ENCODE results near the gene ABT1. TPM values are rescaled to one million over a fixed set of nuclear protein-coding genes. Genes with fewer than 3 reads are reported as not detected.

ABT1 gene
- polyA plus RNA-seq, 2 donors, result 7.9 to 17.8 TPM

DNA sequence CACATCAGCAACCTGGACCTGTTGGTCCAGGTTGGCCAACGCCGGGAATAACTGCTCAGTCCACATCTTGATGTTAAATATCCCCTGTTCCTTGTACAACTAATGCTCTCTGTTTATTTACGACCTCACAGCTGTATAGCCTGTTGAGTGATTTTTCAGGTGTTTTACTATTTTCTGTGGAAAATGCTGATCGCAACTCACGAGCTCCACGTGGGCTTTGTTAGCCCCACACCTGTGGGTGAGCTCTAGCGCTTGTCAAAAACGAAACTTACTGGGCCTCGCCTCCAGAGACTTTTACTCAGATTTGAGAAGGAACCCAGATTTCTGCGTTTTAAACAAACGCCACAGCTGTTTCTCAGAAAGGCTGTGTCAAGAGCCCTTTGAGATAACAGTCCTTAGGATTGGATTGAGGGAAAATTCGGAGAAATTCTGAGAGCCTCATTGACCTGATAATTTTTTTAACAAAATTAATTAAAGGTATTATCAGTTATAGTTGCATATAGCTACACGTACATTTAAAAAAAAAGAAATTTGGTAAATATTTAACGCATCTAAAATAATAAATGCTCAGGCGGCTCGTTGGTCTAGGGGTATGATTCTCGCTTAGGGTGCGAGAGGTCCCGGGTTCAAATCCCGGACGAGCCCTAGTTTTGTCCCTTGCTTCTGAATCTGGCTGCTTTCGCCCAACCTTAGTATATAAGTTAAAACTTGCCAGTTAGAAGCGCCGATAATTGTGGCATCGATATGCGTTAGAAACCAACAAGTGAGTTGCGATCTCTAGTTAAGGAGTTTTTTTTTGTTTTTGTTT is 41.9 kb upstream of the ABT1 start:
- H3K27ac ChIP-seq (ENCODE audit: low read depth in 2 of 2, low read length in 1 of 2), result peak overlapping the region in 1 of 2 donors; percentile 18

DNA sequence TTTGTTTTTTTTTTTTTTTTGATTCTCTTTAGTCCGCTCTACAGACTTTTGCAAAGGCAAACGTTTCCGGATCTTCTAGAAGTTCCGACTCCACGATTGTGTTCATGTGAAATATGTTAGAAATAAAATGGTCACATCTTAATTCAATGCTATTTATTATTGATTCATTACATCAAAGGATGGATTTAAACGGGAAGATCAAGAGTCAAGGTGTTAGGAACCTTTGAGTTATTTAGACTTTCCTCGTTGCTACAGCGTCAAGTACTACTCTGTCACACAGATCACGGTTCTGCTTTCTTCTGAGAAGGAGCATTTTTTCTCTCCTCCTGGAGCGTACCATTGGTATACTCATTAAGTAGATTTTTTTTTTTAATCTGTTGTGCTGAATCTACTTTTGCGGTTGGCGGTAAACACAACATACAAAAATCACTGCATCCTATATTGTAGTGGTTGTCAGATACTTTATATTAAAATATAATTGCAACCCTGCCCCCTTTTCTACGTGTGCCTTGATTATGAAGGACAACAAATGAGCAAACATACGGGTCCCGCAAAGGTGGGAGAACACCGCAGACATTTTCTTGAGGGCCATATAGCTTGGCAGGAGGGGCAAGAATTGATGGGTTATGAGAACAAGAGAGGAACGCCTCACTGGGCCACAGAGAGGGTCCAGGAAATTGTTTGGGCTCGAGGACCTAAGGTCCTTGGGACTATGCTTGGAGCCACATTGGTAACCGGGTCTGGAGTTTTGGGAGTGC is 41.1 kb upstream of the ABT1 start:
- Histone ChIP-seq H3K4me3 (ENCODE audit: low read depth in 1 of 2, low read length in 2 of 2) (no peak overlapping the region), H3K27ac (ENCODE audit: low read depth in 2 of 2, low read length in 1 of 2) (no peak overlapping the region)
- WGBS, 2 donors, result 62% methylated on average over 19 of the region's 19 CpGs

More for the DNA sequence above, 41.9 kb upstream of the ABT1 start:
- H3K27me3 ChIP-seq (ENCODE audit: control insufficient read depth in 1 of 2, insufficient read depth in 2 of 2, low read length in 2 of 2), result no peaks in the 10 kb centered on the region
- WGBS, 2 donors, result 12 to 17% methylated on average over 27 of the region's 27 CpGs
- H3K9me3 ChIP-seq (ENCODE audit: control insufficient read depth in 2 of 2, insufficient read depth in 1 of 2, low read depth in 1 of 2, low read length in 1 of 2), result no peaks in the 10 kb centered on the region
- H3K36me3 ChIP-seq (ENCODE audit: control insufficient read depth in 2 of 2, insufficient read depth in 2 of 2, low read length in 1 of 2), result no peaks in the 10 kb centered on the region
- peak overlapping the region in 1 of 2 donors; percentile 20 for H3K4me3 ChIP-seq (ENCODE audit: low read depth in 1 of 2, low read length in 2 of 2)
- H3K4me1 ChIP-seq (ENCODE audit: control insufficient read depth in 2 of 2, insufficient read depth in 2 of 2, low read length in 1 of 2), result peaks cover 0 to 2% of the 10 kb centered on the region in 2 donors

DNA sequence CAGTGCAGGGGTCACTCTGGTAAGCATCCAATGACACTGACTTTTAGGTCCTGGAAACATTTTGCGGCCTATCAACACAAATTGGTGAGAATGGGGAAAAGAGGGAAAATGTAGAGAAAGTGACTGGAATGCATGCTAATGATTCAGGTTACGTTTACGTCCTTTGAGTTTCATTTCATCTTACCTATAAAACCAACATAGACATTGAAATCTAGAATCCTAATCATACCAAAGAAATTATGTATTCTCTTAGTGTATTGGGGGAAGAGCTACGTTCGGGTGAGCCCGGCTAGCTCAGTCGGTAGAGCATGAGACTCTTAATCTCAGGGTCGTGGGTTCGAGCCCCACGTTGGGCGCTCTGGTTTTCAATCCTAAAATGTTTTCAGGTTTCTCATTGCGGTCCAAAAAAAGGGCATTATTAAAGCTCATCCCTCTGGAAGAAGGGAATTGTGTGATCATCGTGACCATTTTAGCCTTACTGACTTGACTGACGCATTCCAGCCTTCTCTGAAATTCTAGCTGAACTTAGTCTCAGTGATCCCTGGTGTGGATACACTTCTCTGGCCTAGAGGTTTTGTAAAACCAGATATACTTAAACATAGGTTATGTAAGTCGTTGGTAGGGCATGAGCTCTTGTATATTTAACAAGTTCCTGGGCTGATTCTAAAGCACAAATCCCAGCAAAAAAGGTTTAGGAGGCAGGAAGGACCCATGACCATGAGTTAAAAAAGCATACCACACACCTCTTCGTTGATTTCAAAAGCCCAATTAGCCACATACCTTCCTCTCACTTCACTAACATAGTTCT is 40.3 kb upstream of the ABT1 start:
- WGBS, 2 donors, result 39 to 48% methylated on average over 16 of the region's 16 CpGs
- H3K27me3 ChIP-seq (ENCODE audit: control insufficient read depth in 1 of 2, insufficient read depth in 2 of 2, low read length in 2 of 2), result no peaks in the 10 kb centered on the region
- H3K9me3 ChIP-seq (ENCODE audit: control insufficient read depth in 2 of 2, insufficient read depth in 1 of 2, low read depth in 1 of 2, low read length in 1 of 2), result no peaks in the 10 kb centered on the region
- no peaks in the 10 kb centered on the region for H3K4me1 ChIP-seq (ENCODE audit: control insufficient read depth in 2 of 2, insufficient read depth in 2 of 2, low read length in 1 of 2)
- no peak overlapping the region for H3K27ac ChIP-seq (ENCODE audit: low read depth in 2 of 2, low read length in 1 of 2)
- no peaks in the 10 kb centered on the region for H3K36me3 ChIP-seq (ENCODE audit: control insufficient read depth in 2 of 2, insufficient read depth in 2 of 2, low read length in 1 of 2)
- no peak overlapping the region for H3K4me3 ChIP-seq (ENCODE audit: low read depth in 1 of 2, low read length in 2 of 2)

More for the DNA sequence above, 41.1 kb upstream of the ABT1 start:
- Histone ChIP-seq H3K27me3 (ENCODE audit: control insufficient read depth in 1 of 2, insufficient read depth in 2 of 2, low read length in 2 of 2) (no peaks in the 10 kb centered on the region), H3K4me1 (ENCODE audit: control insufficient read depth in 2 of 2, insufficient read depth in 2 of 2, low read length in 1 of 2) (no peaks in the 10 kb centered on the region), H3K36me3 (ENCODE audit: control insufficient read depth in 2 of 2, insufficient read depth in 2 of 2, low read length in 1 of 2) (no peaks in the 10 kb centered on the region), H3K9me3 (ENCODE audit: control insufficient read depth in 2 of 2, insufficient read depth in 1 of 2, low read depth in 1 of 2, low read length in 1 of 2) (no peaks in the 10 kb centered on the region)

DNA sequence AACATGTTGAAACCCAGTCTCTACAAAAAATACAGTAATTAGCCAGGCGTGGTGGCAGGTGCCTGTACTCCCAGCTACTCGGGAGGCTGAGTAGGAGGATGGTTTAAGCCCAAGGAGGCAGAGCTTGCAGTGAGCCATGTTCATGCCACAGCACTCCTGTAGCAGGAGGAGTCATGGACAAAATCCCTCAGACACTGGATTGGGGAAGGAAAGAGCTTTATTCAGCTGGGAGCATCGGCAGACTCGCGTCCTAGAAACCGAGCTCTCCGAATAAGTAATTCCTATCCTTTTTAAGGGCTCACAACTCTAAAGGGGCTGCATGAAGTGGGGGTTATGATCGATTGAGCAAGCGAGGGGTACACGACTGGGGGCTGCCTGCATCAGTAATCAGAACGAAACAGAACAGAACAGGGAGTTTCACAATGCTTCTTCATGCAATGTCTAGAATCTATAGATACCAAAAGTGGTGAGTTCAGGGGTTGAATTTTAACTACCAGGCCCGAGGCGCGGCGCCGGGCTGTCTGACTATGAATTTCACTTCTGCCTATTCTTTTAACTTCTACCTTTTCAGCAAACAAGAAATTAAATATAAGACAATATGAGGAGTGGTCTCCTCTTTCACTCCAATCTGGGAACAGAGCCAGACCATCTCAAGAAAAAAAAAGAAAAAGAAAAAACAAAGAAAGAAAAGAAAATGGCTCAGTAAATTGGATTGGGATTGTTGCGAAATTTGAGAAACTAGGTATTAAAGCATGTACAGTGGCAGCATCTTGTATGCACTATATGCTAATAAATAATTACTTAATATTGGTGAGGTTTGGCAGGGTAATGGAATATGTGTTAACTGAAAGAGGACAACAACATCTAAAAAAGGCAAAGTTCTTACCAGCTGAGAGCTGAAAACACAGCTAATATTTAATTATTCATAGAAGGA is 35.0 kb upstream of the ABT1 start:
- WGBS, 2 donors, result 85 to 90% methylated on average over 17 of the region's 17 CpGs
- Histone ChIP-seq H3K27me3 (ENCODE audit: control insufficient read depth in 1 of 2, insufficient read depth in 2 of 2, low read length in 2 of 2) (no peaks in the 10 kb centered on the region), H3K4me1 (ENCODE audit: control insufficient read depth in 2 of 2, insufficient read depth in 2 of 2, low read length in 1 of 2) (no peaks in the 10 kb centered on the region), H3K9me3 (ENCODE audit: control insufficient read depth in 2 of 2, insufficient read depth in 1 of 2, low read depth in 1 of 2, low read length in 1 of 2) (no peaks in the 10 kb centered on the region), H3K36me3 (ENCODE audit: control insufficient read depth in 2 of 2, insufficient read depth in 2 of 2, low read length in 1 of 2) (no peaks in the 10 kb centered on the region), H3K4me3 (ENCODE audit: low read depth in 1 of 2, low read length in 2 of 2) (no peak overlapping the region), H3K27ac (ENCODE audit: low read depth in 2 of 2, low read length in 1 of 2) (no peak overlapping the region)

DNA sequence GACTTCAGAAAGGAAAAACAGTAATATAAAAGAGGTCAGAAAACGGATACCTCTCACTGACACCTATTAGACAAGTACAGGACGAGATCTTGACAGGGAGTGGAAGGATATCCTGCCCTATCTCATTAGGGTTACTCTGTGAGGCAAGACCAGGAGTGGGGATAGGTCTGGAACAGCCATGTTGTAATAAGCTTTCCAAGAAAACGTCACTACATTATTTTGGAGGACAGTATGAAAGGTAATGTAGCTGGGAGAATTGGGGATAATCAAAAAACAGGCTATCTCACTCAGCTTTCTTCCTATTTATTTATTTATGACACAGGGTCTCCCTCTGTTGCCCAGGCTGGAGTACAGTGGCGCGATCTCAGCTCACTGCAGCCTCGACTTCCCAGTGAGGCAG is 33.3 kb upstream of the ABT1 start:
- Histone ChIP-seq H3K27ac (ENCODE audit: low read depth in 2 of 2, low read length in 1 of 2) (no peak overlapping the region), H3K36me3 (ENCODE audit: control insufficient read depth in 2 of 2, insufficient read depth in 2 of 2, low read length in 1 of 2) (no peaks in the 10 kb centered on the region), H3K4me1 (ENCODE audit: control insufficient read depth in 2 of 2, insufficient read depth in 2 of 2, low read length in 1 of 2) (no peaks in the 10 kb centered on the region), H3K9me3 (ENCODE audit: control insufficient read depth in 2 of 2, insufficient read depth in 1 of 2, low read depth in 1 of 2, low read length in 1 of 2) (no peaks in the 10 kb centered on the region), H3K4me3 (ENCODE audit: low read depth in 1 of 2, low read length in 2 of 2) (no peak overlapping the region), H3K27me3 (ENCODE audit: control insufficient read depth in 1 of 2, insufficient read depth in 2 of 2, low read length in 2 of 2) (no peaks in the 10 kb centered on the region)
- 76 to 80% methylated on average over 6 of the region's 6 CpGs for WGBS, 2 donors

DNA sequence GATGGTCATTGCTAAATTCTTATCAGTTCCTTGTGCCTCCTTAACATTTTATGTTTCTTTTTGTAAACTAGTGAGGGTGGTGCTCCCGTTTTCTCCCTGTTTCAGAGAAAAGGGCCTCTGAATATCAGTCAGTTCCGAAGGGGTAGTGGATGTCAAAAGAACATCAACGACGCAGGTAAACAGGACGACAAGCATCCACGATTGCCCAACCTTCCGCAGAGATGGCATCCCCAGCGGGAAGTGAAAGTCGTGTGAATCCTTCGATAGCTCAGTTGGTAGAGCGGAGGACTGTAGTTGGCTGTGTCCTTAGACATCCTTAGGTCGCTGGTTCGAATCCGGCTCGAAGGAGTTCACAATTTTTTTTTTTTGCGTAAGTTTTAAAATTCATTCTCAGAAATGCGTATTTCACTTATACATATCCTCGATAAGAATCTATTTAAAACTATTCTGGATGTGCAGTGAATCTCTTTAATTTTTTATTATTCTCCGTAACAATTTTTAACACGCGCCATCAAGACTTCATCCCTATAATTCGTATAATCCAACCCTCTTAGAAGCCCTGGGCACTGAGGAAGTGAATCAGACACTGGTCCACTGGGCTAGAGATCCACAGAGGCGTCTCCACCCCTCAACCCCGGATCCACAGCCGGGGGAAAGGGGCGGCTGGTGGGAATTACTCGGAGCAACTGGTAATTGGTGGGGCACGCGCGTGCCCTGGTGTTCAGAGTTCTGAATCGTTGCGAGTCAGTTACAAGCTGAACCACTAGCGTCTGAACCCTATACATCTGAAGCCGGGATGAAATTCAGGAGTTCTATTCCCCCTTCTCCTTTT is 27.9 kb upstream of the ABT1 start:
- peak overlapping the region; percentile 32 to 59 for H3K4me3 ChIP-seq (ENCODE audit: low read depth in 1 of 2, low read length in 2 of 2)
- 5% methylated on average over 34 of the region's 34 CpGs for WGBS, 2 donors
- H3K36me3 ChIP-seq (ENCODE audit: control insufficient read depth in 2 of 2, insufficient read depth in 2 of 2, low read length in 1 of 2), result no peaks in the 10 kb centered on the region
- H3K27ac ChIP-seq (ENCODE audit: low read depth in 2 of 2, low read length in 1 of 2), result peak overlapping the region; percentile 47 to 56
- no peaks in the 10 kb centered on the region for H3K9me3 ChIP-seq (ENCODE audit: control insufficient read depth in 2 of 2, insufficient read depth in 1 of 2, low read depth in 1 of 2, low read length in 1 of 2)
- no peaks in the 10 kb centered on the region for H3K27me3 ChIP-seq (ENCODE audit: control insufficient read depth in 1 of 2, insufficient read depth in 2 of 2, low read length in 2 of 2)
- peaks cover 0 to 2% of the 10 kb centered on the region in 2 donors for H3K4me1 ChIP-seq (ENCODE audit: control insufficient read depth in 2 of 2, insufficient read depth in 2 of 2, low read length in 1 of 2)

DNA sequence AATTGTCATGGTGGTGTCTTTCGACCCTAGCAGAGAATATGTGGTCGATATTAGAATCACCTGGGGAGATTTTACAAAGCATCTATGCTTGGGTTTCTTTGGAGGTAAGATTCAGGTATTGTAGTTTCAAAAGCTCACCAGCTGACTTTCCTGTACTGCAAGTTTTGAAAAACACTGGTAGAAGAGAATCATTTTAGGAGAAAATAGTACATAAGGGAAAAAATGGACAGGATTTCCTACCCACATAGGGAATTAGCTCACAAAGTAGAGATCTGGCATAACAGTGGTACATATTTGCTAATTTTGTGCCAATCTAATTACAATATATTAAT is 27.4 kb upstream of the ABT1 start:
- WGBS, 2 donors, result 11 to 13% methylated on average over 2 of the region's 2 CpGs
- Histone ChIP-seq H3K27me3 (ENCODE audit: control insufficient read depth in 1 of 2, insufficient read depth in 2 of 2, low read length in 2 of 2) (no peaks in the 10 kb centered on the region), H3K9me3 (ENCODE audit: control insufficient read depth in 2 of 2, insufficient read depth in 1 of 2, low read depth in 1 of 2, low read length in 1 of 2) (no peaks in the 10 kb centered on the region), H3K4me1 (ENCODE audit: control insufficient read depth in 2 of 2, insufficient read depth in 2 of 2, low read length in 1 of 2) (peaks cover 0 to 2% of the 10 kb centered on the region in 2 donors), H3K27ac (ENCODE audit: low read depth in 2 of 2, low read length in 1 of 2) (no peak overlapping the region), H3K36me3 (ENCODE audit: control insufficient read depth in 2 of 2, insufficient read depth in 2 of 2, low read length in 1 of 2) (no peaks in the 10 kb centered on the region), H3K4me3 (ENCODE audit: low read depth in 1 of 2, low read length in 2 of 2) (peak overlapping the region in 1 of 2 donors; percentile 47)

DNA sequence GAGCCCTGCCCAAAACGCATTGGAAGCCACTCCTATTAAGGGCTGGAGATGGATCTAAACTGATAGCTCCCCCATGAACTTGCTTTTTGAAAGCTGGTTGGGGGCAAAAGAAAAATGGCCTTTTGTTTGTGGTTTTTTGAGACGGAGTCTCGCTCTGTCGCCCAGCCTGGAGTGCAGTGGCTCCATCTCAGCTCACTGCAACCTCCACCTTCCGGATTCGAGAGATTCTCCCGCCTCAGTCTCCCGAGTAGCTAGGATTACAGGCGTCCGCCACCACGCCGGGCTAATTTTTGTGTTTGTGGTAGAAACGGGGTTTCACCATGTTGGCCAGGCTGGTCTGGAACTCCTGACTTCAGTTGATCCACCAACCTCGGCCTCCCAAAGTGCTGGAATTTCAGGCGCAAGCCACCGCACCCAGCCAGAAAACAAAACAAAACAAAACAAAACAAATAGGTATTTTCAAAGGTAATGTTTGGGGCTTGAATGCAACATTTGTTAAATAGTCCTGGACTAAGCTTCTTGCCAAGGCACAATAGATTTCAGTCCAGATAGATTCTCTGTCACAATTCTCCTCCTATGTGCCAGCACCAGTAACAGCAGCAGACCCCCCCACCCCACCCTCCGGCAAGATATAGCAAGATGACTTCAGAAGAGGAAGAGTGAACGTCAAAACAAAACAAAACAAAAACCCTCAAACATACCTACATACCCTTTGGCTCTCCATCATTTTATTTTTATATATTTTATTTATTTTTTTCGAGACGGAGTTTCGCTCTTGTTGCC is 26.5 kb upstream of the ABT1 start:
- H3K27me3 ChIP-seq (ENCODE audit: control insufficient read depth in 1 of 2, insufficient read depth in 2 of 2, low read length in 2 of 2), result no peaks in the 10 kb centered on the region
- 78 to 80% methylated on average over 21 of the region's 21 CpGs for WGBS, 2 donors
- H3K27ac ChIP-seq (ENCODE audit: low read depth in 2 of 2, low read length in 1 of 2), result no peak overlapping the region
- no peak overlapping the region for H3K4me3 ChIP-seq (ENCODE audit: low read depth in 1 of 2, low read length in 2 of 2)
- H3K9me3 ChIP-seq (ENCODE audit: control insufficient read depth in 2 of 2, insufficient read depth in 1 of 2, low read depth in 1 of 2, low read length in 1 of 2), result no peaks in the 10 kb centered on the region
- H3K36me3 ChIP-seq (ENCODE audit: control insufficient read depth in 2 of 2, insufficient read depth in 2 of 2, low read length in 1 of 2), result no peaks in the 10 kb centered on the region
- H3K4me1 ChIP-seq (ENCODE audit: control insufficient read depth in 2 of 2, insufficient read depth in 2 of 2, low read length in 1 of 2), result peaks cover 0 to 2% of the 10 kb centered on the region in 2 donors

Measured in esophagus (tissue), 2 donors.